HepG2 (cell line): ENCODE data around the gene CCDC57. TPM values are rescaled to one million over a fixed set of nuclear protein-coding genes. Genes with fewer than 3 reads are reported as not detected.

Source experiments
- ATRX ChIP-seq: sonication (generic); formaldehyde crosslinking; IDR thresholded peaks from 2 replicates; pipeline ENCODE4 v1.4.0; 2020; ENCODE audit warnings: missing genetic modification reagents, borderline replicate concordance
- E2F2 ChIP-seq: sonication (generic); formaldehyde crosslinking; IDR thresholded peaks from 2 replicates; pipeline ENCODE4 v1.4.0; 2020; ENCODE audit warnings: missing genetic modification reagents, borderline replicate concordance
- ELF4 ChIP-seq: sonication (generic); formaldehyde crosslinking; IDR thresholded peaks from 2 replicates; pipeline ENCODE4 v1.5.0; 2020; ENCODE audit warnings: missing genetic modification reagents, mild to moderate bottlenecking, moderate library complexity, borderline replicate concordance
- KLF16 ChIP-seq, 2 experiments: sonication (generic) in 1 of 2; formaldehyde crosslinking in 1 of 2; IDR thresholded peaks; 2 replicates each; pipeline versions ENCODE4 v1.6.1 to v1.8.0; 2016 to 2023; ENCODE audit warnings: missing genetic modification reagents in 2 of 2, missing compliant biosample characterization in 1 of 2
- PHF20 ChIP-seq: sonication (generic); formaldehyde crosslinking; IDR thresholded peaks from 2 replicates; pipeline ENCODE4 v1.5.0; 2020; ENCODE audit warnings: mild to moderate bottlenecking, missing genetic modification reagents
- POLR2AphosphoS5 ChIP-seq: IDR thresholded peaks from 2 replicates; pipeline ENCODE4 v1.6.1; 2012; ENCODE audit warnings: low read depth, low read length
- RAD51 ChIP-seq: fragments of 450-650 bp; IDR thresholded peaks from 2 replicates; pipeline ENCODE4 v1.6.1; 2016; ENCODE audit warnings: borderline replicate concordance
- SNAPC5 ChIP-seq: sonication (generic); formaldehyde crosslinking; IDR thresholded peaks from 2 replicates; pipeline ENCODE4 v1.8.1; 2023; ENCODE audit warnings: mild to moderate bottlenecking, missing genetic modification reagents, borderline replicate concordance
- SP2 ChIP-seq: sonication (generic); formaldehyde crosslinking; IDR thresholded peaks from 2 replicates; pipeline ENCODE4 v1.5.1; 2020; ENCODE audit warnings: mild to moderate bottlenecking, missing genetic modification reagents
- TEAD3 ChIP-seq: optimal IDR thresholded peaks from 2 replicates; pipeline ENCODE3; 2016; ENCODE audit warnings: borderline replicate concordance
- ZBED4 ChIP-seq: sonication (generic); formaldehyde crosslinking; IDR thresholded peaks from 2 replicates; pipeline ENCODE4 v1.4.0; 2020; ENCODE audit warnings: missing genetic modification reagents, borderline replicate concordance
- ZBTB44 ChIP-seq: sonication (generic); formaldehyde crosslinking; IDR thresholded peaks from 2 replicates; pipeline ENCODE4 v1.4.0; 2020; ENCODE audit warnings: missing genetic modification reagents
- ZBTB7A ChIP-seq: sonication (generic); formaldehyde crosslinking; IDR thresholded peaks from 2 replicates; pipeline ENCODE4 v1.8.0; 2022; ENCODE audit warnings: mild to moderate bottlenecking, missing genetic modification reagents
- ZNF280D ChIP-seq: sonication (generic); formaldehyde crosslinking; IDR thresholded peaks from 2 replicates; pipeline ENCODE4 v1.5.1; 2020; ENCODE audit warnings: mild to moderate bottlenecking, missing genetic modification reagents
- ZNF333 ChIP-seq: sonication (generic); formaldehyde crosslinking; IDR thresholded peaks from 2 replicates; pipeline ENCODE4 v1.4.0; 2020; ENCODE audit warnings: mild to moderate bottlenecking, missing genetic modification reagents, borderline replicate concordance
- ZNF33B ChIP-seq: sonication (generic); formaldehyde crosslinking; IDR thresholded peaks from 2 replicates; pipeline ENCODE4 v1.5.1; 2020; ENCODE audit warnings: mild to moderate bottlenecking, missing genetic modification reagents
- ZNF430 ChIP-seq: sonication (generic); formaldehyde crosslinking; IDR thresholded peaks from 2 replicates; pipeline ENCODE4 v1.9.0; 2021; ENCODE audit warnings: mild to moderate bottlenecking, missing genetic modification reagents
- ZNF768 ChIP-seq: sonication (generic); formaldehyde crosslinking; IDR thresholded peaks from 2 replicates; pipeline ENCODE4 v1.4.0; 2020; ENCODE audit warnings: missing genetic modification reagents
- ZNF780A ChIP-seq: sonication (generic); formaldehyde crosslinking; IDR thresholded peaks from 2 replicates; pipeline ENCODE4 v1.8.0; 2022; ENCODE audit warnings: mild to moderate bottlenecking, missing genetic modification reagents, moderate library complexity
- polyA plus RNA-seq, 8 experiments: library from polyadenylated mRNA; depleted of rRNA in 3 of 8; stranded (reverse) in 7 of 8; unstranded in 1 of 8; fragments of >200 nt; fragmentation: Illumina TruSeq in 4 of 8; extraction: Trizol in 4 of 8; gene quantifications; 2 replicates each; pipeline versions ENCODE4 v1.2.1 to v1.2.3, GENCODE V29; 2011 to 2016; ENCODE audit warnings: low read depth in 4 of 8, missing spikeins in 1 of 8, mixed read lengths in 1 of 8; ENCODE audit not compliant: insufficient read depth in 1 of 8
- total RNA-seq, 5 experiments: library from RNA; depleted of rRNA; stranded (reverse); fragments of >200 nt; fragmentation: Illumina TruSeq; extraction: Trizol; gene quantifications; 2 replicates each; pipeline ENCODE4 v1.2.3, GENCODE V29; 2016; ENCODE audit warnings: low read depth in 1 of 5

The CCDC57 gene
- total and polyA plus RNA-seq, 2 of the 13 experiments (the other 11 are each of a cell fraction or from before 2014, with no cell fraction given): 59.3 to 59.9 TPM

GRCh38 chr17:82241926-82242697, 29.5 kb upstream of the CCDC57 start (continued):
- TF ChIP-seq ZNF280D: no peak
- no peak for TF ChIP-seq ELF4 (CRISPR knock-in tag)
- no peak for TF ChIP-seq SNAPC5
- no peak for TF ChIP-seq TEAD3 (CRISPR knock-in tag)
- TF ChIP-seq ZNF333 (CRISPR knock-in tag): no peak
- TF ChIP-seq ZNF430 (CRISPR knock-in tag): peak; percentile 21
- 0 out of 2 replicates have a peak, but pooled peaks have one; percentile 70 for TF ChIP-seq ZNF33B (CRISPR knock-in tag)
- TF ChIP-seq ZNF780A (CRISPR knock-in tag): no peak
- peak; percentile 34; the same call in 1 of the 2 replicates for TF ChIP-seq ZNF768 (CRISPR knock-in tag)
- TF ChIP-seq PHF20 (CRISPR knock-in tag): no peak
- no peak for TF ChIP-seq ATRX (CRISPR knock-in tag)
- TF ChIP-seq POLR2AphosphoS5: no peak; the same call in 1 of the 2 replicates
- TF ChIP-seq ZBED4 (CRISPR knock-in tag): 0 out of 2 replicates have a peak, but pooled peaks have one; percentile 41
- no peak for TF ChIP-seq ZBTB44 (CRISPR knock-in tag)
- 0 out of 2 replicates have a peak, but pooled peaks have one; percentile 38 for TF ChIP-seq SP2 (CRISPR knock-in tag)
- TF ChIP-seq ZBTB7A (CRISPR knock-in tag): no peak
- TF ChIP-seq RAD51: no peak
- TF ChIP-seq KLF16 (CRISPR knock-in tag; IDR thresholded peaks at IDR 0.05): peak in 1 of 2 experiments; percentile 66; a peak in 1 of 4 replicates
- no peak for TF ChIP-seq E2F2
